ENCODE measurements around the gene SCN4A.

Gene SCN4A

DNA sequence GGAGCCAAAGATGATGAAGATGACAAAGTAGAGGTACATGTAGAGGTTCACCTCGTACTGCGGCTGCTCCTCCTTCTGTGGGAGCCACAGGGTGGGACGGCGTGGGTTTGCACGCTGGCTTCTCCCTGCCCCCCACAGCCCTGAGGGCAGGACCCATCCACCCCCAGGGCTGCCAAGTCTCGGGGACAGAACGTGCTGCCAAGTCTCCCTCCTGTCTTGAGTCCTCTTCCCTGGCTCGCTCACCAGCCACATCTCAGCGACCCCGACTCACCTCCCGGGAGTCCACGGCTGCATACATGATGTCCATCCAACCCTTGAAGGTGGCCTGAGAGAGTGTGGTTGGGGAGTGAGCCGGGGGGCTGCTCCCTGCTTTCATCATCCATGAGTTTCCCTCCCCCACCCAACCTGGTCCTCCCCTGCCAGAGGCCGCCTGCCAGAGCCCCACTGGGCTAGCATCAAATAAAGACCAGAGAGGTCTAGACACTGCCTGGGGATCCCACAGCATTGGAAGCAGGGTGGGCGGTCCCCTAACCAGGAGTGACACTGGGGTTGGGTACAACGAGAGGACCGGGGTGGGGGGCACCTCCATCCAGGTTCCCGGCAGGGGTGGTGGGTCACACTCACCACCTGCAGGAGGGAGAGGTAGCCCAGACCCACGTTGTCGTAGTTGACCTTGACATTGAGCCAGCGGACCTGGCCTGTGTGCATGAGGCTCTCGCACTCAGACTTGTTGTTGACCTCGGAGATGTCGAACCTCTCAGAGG lies 27.8 kb downstream of the SCN4A start:
- Histone ChIP-seq H3K4me1 (ENCODE audit: control insufficient read depth, insufficient read depth, low read length) (no peaks in the 10 kb centered on the region), H3K27me3 (ENCODE audit: control insufficient read depth, insufficient read depth, low read length) (peaks cover 2% of the 10 kb centered on the region), H3K9me3 (ENCODE audit: control insufficient read depth, low read length) (no peaks in the 10 kb centered on the region), H3K9ac (ENCODE audit: low read length) (no peak overlapping the region), H3K4me3 (ENCODE audit: low read length) (no peak overlapping the region), H3K36me3 (ENCODE audit: control insufficient read depth, insufficient read depth, low read length) (no peaks in the 10 kb centered on the region)

DNA sequence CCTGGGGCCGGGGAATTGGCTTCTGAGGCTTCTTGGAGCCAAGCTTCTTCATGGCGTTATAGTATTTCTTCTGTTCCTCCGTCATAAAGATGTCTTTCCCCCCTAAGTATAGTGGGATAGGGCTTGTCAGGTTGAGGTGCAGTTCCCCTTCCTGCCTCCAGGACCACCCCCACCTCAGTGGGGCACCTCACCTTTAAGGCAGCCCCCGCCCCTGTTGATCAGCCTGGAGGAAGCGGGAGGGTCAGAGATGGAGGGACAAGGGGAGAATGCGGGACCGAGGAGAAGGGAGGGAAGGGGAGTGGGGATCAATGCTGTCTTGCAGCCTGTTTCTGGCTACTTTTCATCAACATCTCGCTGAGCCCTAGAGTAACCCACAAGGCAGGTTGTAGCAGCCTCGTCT lies 29.0 kb downstream of the SCN4A start:
- Histone ChIP-seq H3K9me3 (ENCODE audit: control insufficient read depth, low read length) (no peaks in the 10 kb centered on the region), H3K36me3 (ENCODE audit: control insufficient read depth, insufficient read depth, low read length) (no peaks in the 10 kb centered on the region), H3K9ac (ENCODE audit: low read length) (no peak overlapping the region), H3K27me3 (ENCODE audit: control insufficient read depth, insufficient read depth, low read length) (no peaks in the 10 kb centered on the region), H3K4me3 (ENCODE audit: low read length) (no peak overlapping the region), H3K4me1 (ENCODE audit: control insufficient read depth, insufficient read depth, low read length) (no peaks in the 10 kb centered on the region)

GRCh38 chr17:63942309-63942985 lies 30.3 kb downstream of the SCN4A start:
- H3K4me1 ChIP-seq (ENCODE audit: control insufficient read depth, insufficient read depth, low read length), result no peaks in the 10 kb centered on the region

DNA sequence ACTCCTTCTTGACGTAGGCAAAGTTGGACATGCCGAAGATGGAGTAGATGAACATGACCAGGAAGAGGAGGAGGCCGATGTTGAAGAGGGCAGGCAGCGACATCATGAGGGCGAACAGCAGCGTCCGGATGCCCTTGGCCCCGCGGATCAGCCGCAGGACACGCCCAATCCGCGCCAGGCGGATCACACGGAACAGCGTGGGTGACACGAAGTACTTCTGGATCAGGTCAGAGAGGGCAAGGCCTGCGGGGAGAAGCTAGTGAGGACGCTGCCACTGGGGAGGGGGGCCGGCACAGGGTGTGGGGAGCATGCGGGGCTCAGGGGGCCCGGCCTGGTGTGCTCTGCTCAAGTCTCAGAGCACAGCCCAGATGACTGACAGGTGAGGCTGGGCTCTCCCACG lies 31.0 kb downstream of the SCN4A start:
- H3K9me3 ChIP-seq (ENCODE audit: control insufficient read depth, low read length), result no peaks in the 10 kb centered on the region
- no peaks in the 10 kb centered on the region for H3K4me1 ChIP-seq (ENCODE audit: control insufficient read depth, insufficient read depth, low read length)
- no peaks in the 10 kb centered on the region for H3K36me3 ChIP-seq (ENCODE audit: control insufficient read depth, insufficient read depth, low read length)

More at GRCh38 chr17:63942309-63942985, 30.3 kb downstream of the SCN4A start:
- Histone ChIP-seq H3K36me3 (ENCODE audit: control insufficient read depth, insufficient read depth, low read length) (no peaks in the 10 kb centered on the region), H3K4me3 (ENCODE audit: low read length) (no peak overlapping the region), H3K9ac (ENCODE audit: low read length) (no peak overlapping the region), H3K9me3 (ENCODE audit: control insufficient read depth, low read length) (no peaks in the 10 kb centered on the region), H3K27me3 (ENCODE audit: control insufficient read depth, insufficient read depth, low read length) (no peaks in the 10 kb centered on the region)

DNA sequence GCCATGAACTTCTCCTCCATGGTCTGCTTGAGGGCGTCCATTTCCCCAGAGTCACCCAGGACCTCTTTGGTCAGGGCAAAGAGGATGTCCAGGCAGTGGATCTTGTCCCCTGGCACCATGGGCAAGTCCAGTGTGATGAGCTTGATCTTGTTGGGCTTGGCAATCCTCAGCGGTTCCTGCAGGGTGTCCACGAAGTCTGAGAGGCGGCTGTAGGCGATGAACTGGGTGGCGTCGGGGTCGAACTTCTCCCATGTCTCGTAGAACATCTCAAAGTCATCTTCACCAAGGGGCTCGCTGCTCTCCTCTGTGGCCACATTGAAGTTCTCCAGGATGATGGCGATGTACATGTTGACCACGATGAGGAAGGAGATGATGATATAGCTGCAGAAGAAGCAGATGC lies 31.6 kb downstream of the SCN4A start:
- Histone ChIP-seq H3K9me3 (ENCODE audit: control insufficient read depth, low read length) (no peaks in the 10 kb centered on the region), H3K4me1 (ENCODE audit: control insufficient read depth, insufficient read depth, low read length) (no peaks in the 10 kb centered on the region), H3K36me3 (ENCODE audit: control insufficient read depth, insufficient read depth, low read length) (no peaks in the 10 kb centered on the region), H3K27me3 (ENCODE audit: control insufficient read depth, insufficient read depth, low read length) (no peaks in the 10 kb centered on the region), H3K9ac (ENCODE audit: low read length) (no peak overlapping the region), H3K4me3 (ENCODE audit: low read length) (no peak overlapping the region)

More for the DNA sequence above, 31.0 kb downstream of the SCN4A start:
- Histone ChIP-seq H3K27me3 (ENCODE audit: control insufficient read depth, insufficient read depth, low read length) (no peaks in the 10 kb centered on the region), H3K9ac (ENCODE audit: low read length) (no peak overlapping the region), H3K4me3 (ENCODE audit: low read length) (no peak overlapping the region)

GRCh38 chr17:63940584-63940983 lies 32.1 kb downstream of the SCN4A start:
- Histone ChIP-seq H3K27me3 (ENCODE audit: control insufficient read depth, insufficient read depth, low read length) (no peaks in the 10 kb centered on the region), H3K9me3 (ENCODE audit: control insufficient read depth, low read length) (no peaks in the 10 kb centered on the region), H3K9ac (ENCODE audit: low read length) (no peak overlapping the region), H3K4me1 (ENCODE audit: control insufficient read depth, insufficient read depth, low read length) (no peaks in the 10 kb centered on the region), H3K4me3 (ENCODE audit: low read length) (no peak overlapping the region), H3K36me3 (ENCODE audit: control insufficient read depth, insufficient read depth, low read length) (no peaks in the 10 kb centered on the region)

GRCh38 chr17:63939884-63940283 lies 32.8 kb downstream of the SCN4A start:
- H3K9me3 ChIP-seq (ENCODE audit: control insufficient read depth, low read length), result no peaks in the 10 kb centered on the region
- peaks cover under 1% of the 10 kb centered on the region for H3K27me3 ChIP-seq (ENCODE audit: control insufficient read depth, insufficient read depth, low read length)
- H3K4me1 ChIP-seq (ENCODE audit: control insufficient read depth, insufficient read depth, low read length), result no peaks in the 10 kb centered on the region
- no peaks in the 10 kb centered on the region for H3K36me3 ChIP-seq (ENCODE audit: control insufficient read depth, insufficient read depth, low read length)
- no peak overlapping the region for H3K4me3 ChIP-seq (ENCODE audit: low read length)
- H3K9ac ChIP-seq (ENCODE audit: low read length), result no peak overlapping the region

- H3K9me3 ChIP-seq (ENCODE audit: control insufficient read depth, low read length), result no peaks in the 10 kb centered on the region
- H3K4me3 ChIP-seq (ENCODE audit: low read length), result no peak overlapping the region
- H3K4me1 ChIP-seq (ENCODE audit: control insufficient read depth, insufficient read depth, low read length), result no peaks in the 10 kb centered on the region
- H3K27me3 ChIP-seq (ENCODE audit: control insufficient read depth, insufficient read depth, low read length), result peaks cover 4% of the 10 kb centered on the region
- no peaks in the 10 kb centered on the region for H3K36me3 ChIP-seq (ENCODE audit: control insufficient read depth, insufficient read depth, low read length)
- H3K9ac ChIP-seq (ENCODE audit: low read length), result no peak overlapping the region
Observed at GRCh38 chr17:63939401-63939800, 33.3 kb downstream of the SCN4A start.

- Histone ChIP-seq H3K9me3 (ENCODE audit: control insufficient read depth, low read length) (no peaks in the 10 kb centered on the region), H3K36me3 (ENCODE audit: control insufficient read depth, insufficient read depth, low read length) (no peaks in the 10 kb centered on the region), H3K9ac (ENCODE audit: low read length) (no peak overlapping the region), H3K4me3 (ENCODE audit: low read length) (no peak overlapping the region), H3K27me3 (ENCODE audit: control insufficient read depth, insufficient read depth, low read length) (peaks cover 4% of the 10 kb centered on the region), H3K4me1 (ENCODE audit: control insufficient read depth, insufficient read depth, low read length) (no peaks in the 10 kb centered on the region)
Observed at GRCh38 chr17:63937920-63938319, 34.8 kb downstream of the SCN4A start.

DNA sequence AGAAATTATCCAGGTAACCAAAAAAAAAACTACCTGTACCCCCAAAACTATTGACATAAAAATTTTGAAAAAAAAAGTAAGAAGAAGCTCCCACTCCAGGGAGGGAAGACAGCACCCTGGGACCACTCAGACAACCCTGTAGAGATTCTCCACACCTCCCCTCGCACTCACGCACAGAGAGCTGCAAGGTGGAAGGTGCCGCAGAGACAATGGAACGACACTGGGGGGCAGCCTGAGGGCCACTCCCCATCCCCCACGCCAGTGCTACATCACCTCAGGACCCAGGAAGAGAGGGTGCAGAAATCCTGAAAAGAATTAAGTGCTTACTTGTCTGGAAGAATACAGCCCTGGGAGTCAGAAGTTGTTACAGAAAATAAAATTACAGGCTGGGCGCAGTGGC lies 35.4 kb downstream of the SCN4A start:
- H3K4me1 ChIP-seq (ENCODE audit: control insufficient read depth, insufficient read depth, low read length), result no peaks in the 10 kb centered on the region

GRCh38 chr17:63934183-63935112 lies 38.3 kb downstream of the SCN4A start:
- Histone ChIP-seq H3K4me1 (ENCODE audit: control insufficient read depth, insufficient read depth, low read length) (no peaks in the 10 kb centered on the region), H3K4me3 (ENCODE audit: low read length) (no peak overlapping the region), H3K9me3 (ENCODE audit: control insufficient read depth, low read length) (no peaks in the 10 kb centered on the region), H3K27me3 (ENCODE audit: control insufficient read depth, insufficient read depth, low read length) (peaks cover 4% of the 10 kb centered on the region), H3K9ac (ENCODE audit: low read length) (no peak overlapping the region), H3K36me3 (ENCODE audit: control insufficient read depth, insufficient read depth, low read length) (no peaks in the 10 kb centered on the region)

More for the DNA sequence above, 35.4 kb downstream of the SCN4A start:
- Histone ChIP-seq H3K9me3 (ENCODE audit: control insufficient read depth, low read length) (no peaks in the 10 kb centered on the region), H3K27me3 (ENCODE audit: control insufficient read depth, insufficient read depth, low read length) (peaks cover 4% of the 10 kb centered on the region), H3K9ac (ENCODE audit: low read length) (no peak overlapping the region), H3K36me3 (ENCODE audit: control insufficient read depth, insufficient read depth, low read length) (no peaks in the 10 kb centered on the region), H3K4me3 (ENCODE audit: low read length) (no peak overlapping the region)

- Histone ChIP-seq H3K9ac (ENCODE audit: low read length) (no peak overlapping the region), H3K36me3 (ENCODE audit: control insufficient read depth, insufficient read depth, low read length) (no peaks in the 10 kb centered on the region), H3K4me3 (ENCODE audit: low read length) (no peak overlapping the region), H3K27me3 (ENCODE audit: control insufficient read depth, insufficient read depth, low read length) (peaks cover 4% of the 10 kb centered on the region), H3K9me3 (ENCODE audit: control insufficient read depth, low read length) (no peaks in the 10 kb centered on the region), H3K4me1 (ENCODE audit: control insufficient read depth, insufficient read depth, low read length) (no peaks in the 10 kb centered on the region)
Observed at GRCh38 chr17:63933598-63933997, 39.1 kb downstream of the SCN4A start.

Data from mucosa of stomach (tissue), 1 donor.